ENCODE results near the gene ANKRD55. TPM values are rescaled to one million over a fixed set of nuclear protein-coding genes. Genes with fewer than 3 reads are reported as not detected.

The ANKRD55 gene
- total RNA-seq, 1 experiment from 2014 or later, result not detected

GRCh38 chr5:56245481-56245880 lies 12.4 kb upstream of the ANKRD55 start:
- peaks cover 43% of the 10 kb centered on the region for H3K9me3 Mint-ChIP-seq

More at GRCh38 chr5:56245481-56245880, 12.4 kb upstream of the ANKRD55 start:
- H3K36me3 Mint-ChIP-seq, result peaks cover 27% of the 10 kb centered on the region
- H3K27me3 Mint-ChIP-seq (ENCODE audit: low read depth), result peaks cover 6% of the 10 kb centered on the region; the same call in 1 of the 2 replicates
- CTCF ChIA-PET, result no interaction called here
- POLR2A ChIA-PET, result no interaction called here
- DNase-seq (ENCODE audit: low spot score) (no peak), ATAC-seq (no peak)
- no peaks in the 10 kb centered on the region for H3K4me1 Mint-ChIP-seq
- H3K27ac Mint-ChIP-seq, result no peak overlapping the region
- no peak for TF ChIP-seq STAT6 (CRISPR knock-in tag; conservative IDR thresholded peaks at IDR 0.05; ENCODE audit: low read depth)
- no peak for TF ChIP-seq GABPB1 (CRISPR knock-in tag; IDR thresholded peaks at IDR 0.05)
- no peak for TF ChIP-seq HMGXB4 (CRISPR knock-in tag; IDR thresholded peaks at IDR 0.05)
- no peak for TF ChIP-seq RORB (CRISPR knock-in tag; IDR thresholded peaks at IDR 0.05)
- TF ChIP-seq CBFB (CRISPR knock-in tag; IDR thresholded peaks at IDR 0.05; ENCODE audit: low read depth), result no peak
- TF ChIP-seq RELA (CRISPR knock-in tag; IDR thresholded peaks at IDR 0.05; ENCODE audit: borderline replicate concordance), result no peak
- TF ChIP-seq SP1 (CRISPR knock-in tag; conservative IDR thresholded peaks at IDR 0.05), result no peak
- no peak for TF ChIP-seq E2F5 (CRISPR knock-in tag; IDR thresholded peaks at IDR 0.05)
- TF ChIP-seq ZNF138 (CRISPR knock-in tag; conservative IDR thresholded peaks at IDR 0.05), result no peak
- no peak for TF ChIP-seq AFF4 (CRISPR knock-in tag; IDR thresholded peaks at IDR 0.05; ENCODE audit: borderline replicate concordance)
- no peak for TF ChIP-seq TEAD1 (CRISPR knock-in tag; IDR thresholded peaks at IDR 0.05)
- TF ChIP-seq SMAD3 (CRISPR knock-in tag; IDR thresholded peaks at IDR 0.05; ENCODE audit: borderline replicate concordance), result no peak
- no peak for TF ChIP-seq GTF2I (CRISPR knock-in tag; conservative IDR thresholded peaks at IDR 0.05)
- no peak for TF ChIP-seq E2F1 (CRISPR knock-in tag; IDR thresholded peaks at IDR 0.05)
- TF ChIP-seq MYBL2 (CRISPR knock-in tag; IDR thresholded peaks at IDR 0.05), result no peak
- TF ChIP-seq NFE2L1 (CRISPR knock-in tag; IDR thresholded peaks at IDR 0.05), result no peak
- no peak overlapping the region for H3K4me3 Mint-ChIP-seq

Data from WTC11 (cell line).